HG03060 (cell line): ENCODE results near the gene DNAJC5.
"Not testable (repeated sequence)": the region's sequence is repeated elsewhere in the genome, so short reads cannot be mapped to it uniquely, and the experiment has no call there.

ENCODE experiments used
- ATAC-seq: cut with Tn5 transposase; IDR thresholded peaks from one replicate; pipeline ENCODE4 v1.9.1; 2021; ENCODE audit warnings: low read depth, moderate number of reproducible peaks; ENCODE audit not compliant: unreplicated experiment

Gene DNAJC5

GRCh38 chr20:63894358-63895201, at the start of gene DNAJC5:
Gene DNAJC5 (plus strand): TSS chr20:63895126. CDS start chr20:63928346, 33,220 bp downstream.
- ATAC-seq: peak; percentile 41

DNA sequence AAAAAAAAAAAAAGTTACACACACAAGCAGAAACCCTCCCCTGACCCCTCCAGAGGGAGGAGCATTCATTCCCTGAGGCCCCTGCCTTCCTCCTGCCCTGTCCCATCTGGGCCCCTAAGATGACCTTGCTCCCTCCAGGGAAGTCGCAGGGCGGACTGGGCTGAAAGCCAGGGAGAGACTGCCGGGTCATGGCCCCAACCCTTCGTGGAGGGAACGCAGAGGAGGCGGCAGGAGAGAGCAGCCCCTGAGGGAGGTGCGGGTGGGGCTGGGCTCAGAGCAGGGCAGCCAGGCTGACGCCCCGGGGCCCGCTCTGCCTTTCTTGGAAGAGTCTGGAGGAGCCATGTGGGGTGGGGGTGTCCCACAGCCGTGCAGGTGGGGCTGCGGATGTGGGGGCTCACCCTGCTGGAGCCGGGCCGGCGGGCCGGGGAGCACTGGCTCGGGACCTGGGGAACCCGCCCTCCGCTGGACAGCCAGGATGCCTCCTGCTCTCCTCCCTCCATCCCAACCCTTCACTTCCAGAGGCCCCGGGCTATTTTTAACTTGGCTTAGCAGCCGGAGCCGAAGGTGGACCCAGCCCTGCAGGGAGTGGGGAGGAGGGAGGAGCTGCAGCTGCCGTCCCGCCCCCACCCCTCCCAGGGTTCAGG, 48.7 kb upstream of the DNAJC5 start:
- no peak for ATAC-seq

DNA sequence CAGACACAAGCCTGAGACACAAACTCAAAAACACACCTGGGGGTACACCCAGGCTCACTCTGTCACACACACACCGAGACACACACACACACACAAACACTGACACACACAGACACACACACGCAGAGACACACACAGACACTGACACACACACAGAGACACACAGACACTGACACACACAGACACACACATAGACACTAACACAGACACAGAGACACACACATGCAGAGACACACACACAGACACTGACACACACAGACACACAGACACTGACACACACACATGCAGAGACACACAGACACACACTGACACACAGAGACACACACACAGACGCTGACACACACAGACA, 48.1 kb upstream of the DNAJC5 start:
- no peak for ATAC-seq

DNA sequence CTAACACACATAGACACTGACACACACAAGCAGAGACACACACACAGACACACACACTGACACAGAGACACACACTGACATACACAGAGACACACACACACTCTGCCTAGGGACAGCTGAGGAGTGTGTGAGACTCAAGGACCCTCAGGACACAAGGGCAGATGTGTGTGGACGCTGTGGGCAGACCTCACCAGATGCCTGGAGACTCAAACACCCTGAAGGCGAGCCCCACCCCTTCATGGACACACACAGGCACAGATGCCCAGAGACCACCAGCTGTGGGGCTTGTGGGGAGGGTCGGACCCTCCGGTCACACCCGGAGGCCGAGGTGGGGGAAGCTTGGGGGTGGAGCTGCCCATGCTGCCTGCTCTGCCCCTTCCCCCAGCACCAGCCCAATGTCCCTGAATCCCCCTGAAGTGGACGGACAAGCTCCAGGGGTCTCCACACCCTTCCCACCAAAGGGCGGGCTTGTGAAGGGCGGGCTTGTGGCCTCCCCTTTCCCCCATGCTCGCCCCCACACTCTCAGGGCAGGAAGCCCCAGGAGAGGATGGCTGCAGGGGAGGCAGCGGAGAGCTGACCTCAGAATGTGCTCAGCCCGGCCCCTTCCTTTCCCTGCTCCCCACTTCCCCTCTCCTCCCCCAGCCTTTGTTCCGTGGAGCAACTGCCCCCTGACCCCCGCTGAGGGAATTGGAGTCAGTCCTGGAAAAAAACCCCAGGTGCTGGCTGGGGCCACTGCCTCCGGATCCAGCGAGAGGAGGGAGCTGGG, 47.5 kb upstream of the DNAJC5 start:
- no peak for ATAC-seq

DNA sequence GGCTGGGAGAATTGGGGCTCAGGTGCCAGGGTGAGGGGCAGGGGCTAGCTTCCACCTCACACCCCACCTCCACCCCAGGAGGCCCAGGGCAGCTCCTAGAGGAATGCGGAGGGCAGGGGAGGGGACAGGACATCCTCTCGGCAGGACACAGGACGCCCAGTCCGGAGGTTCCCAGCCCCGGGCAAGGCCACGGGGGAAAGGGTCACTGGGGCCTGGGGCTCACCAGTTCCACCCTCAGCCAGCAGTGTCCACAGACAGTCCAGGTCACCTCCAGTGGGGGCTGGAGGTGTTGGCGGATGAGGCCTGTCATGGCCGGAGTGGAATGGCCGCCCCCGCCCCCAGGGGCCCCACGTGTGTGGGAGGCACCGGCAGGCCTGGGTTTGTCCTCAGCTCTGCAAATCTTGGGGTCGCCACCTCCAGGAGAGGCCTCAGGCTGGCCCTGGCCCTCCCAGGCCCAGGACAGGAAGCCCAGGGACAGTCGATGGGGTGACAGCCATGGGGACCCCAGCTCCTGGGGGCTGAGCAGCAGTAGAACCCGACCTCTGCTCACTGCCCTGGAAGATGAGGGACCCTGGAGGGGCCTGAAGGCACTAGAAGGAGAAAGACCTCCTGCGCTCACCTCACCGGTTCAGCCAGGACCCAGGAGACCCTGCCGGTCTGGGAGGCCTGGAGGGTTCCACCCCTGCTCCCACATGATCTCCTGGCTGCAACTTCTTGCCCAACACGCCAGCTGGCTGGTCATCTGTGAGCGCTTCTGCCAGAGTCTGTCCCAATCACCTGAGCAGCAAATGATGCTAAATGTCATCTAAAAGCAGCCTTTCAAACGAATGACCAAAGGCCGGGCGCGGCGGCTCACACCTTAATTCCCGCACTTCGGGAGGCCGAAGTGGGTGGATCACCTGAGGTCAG, 46.7 kb upstream of the DNAJC5 start:
- ATAC-seq: no peak

DNA sequence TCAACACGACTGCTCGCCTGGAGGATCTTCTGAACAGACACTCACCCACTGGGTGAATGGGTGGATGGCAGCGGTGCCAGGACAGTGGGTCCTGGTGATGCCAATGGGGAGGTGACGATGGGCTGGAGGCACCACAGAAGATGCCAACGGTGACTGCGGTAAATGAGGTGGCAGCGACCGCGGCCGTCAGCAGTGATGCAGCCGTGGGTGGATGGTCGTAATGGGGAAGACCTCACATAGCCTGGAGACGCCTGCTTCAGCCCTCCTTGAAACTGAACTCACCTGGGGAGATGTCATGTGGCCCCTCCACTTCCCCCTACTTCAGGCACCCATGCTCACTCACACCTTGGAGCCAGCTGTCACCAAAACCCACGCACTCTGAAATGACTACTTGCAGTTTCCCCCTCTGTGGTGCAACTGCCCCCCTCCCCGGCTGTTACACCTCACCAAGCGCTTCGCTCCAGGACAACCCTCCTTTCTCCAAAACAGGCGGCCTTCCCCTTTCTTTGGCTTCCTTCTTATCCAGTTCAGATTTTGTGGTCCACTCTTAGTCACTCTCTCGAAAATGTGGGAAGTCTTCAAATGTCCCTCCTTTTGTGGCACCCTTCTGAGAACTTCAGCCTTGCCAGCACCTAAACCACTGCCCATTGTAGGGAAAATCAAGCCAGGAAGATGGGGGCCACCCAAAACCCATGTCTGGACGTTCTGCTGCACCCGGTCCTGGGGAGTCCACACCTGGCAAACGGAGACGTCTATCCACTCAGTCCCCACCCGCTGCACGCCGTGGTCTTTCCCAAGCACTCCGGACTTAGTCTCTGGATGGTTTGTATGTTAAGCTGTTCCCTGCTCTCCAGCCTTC, 44.0 kb upstream of the DNAJC5 start:
- peak; percentile 72 for ATAC-seq

GRCh38 chr20:63851548-63851943, 43.4 kb upstream of the DNAJC5 start:
- not testable (repeated sequence) for ATAC-seq

DNA sequence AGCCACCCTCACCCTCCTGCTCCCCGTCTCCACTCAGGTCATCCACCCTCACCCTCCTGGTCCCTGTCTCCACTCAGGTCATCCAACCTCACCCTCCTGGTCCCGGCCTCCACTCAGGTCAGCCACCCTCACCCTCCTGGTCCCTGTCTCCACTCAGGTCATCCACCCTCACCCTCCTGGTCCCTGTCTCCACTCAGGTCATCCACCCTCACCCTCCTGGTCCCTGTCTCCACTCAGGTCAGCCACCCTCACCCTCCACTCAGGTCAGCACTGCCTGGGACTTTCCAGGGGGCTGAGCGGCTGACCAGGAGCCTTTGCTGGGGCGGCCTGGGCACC, 41.2 kb upstream of the DNAJC5 start:
- ATAC-seq: not testable (repeated sequence)

DNA sequence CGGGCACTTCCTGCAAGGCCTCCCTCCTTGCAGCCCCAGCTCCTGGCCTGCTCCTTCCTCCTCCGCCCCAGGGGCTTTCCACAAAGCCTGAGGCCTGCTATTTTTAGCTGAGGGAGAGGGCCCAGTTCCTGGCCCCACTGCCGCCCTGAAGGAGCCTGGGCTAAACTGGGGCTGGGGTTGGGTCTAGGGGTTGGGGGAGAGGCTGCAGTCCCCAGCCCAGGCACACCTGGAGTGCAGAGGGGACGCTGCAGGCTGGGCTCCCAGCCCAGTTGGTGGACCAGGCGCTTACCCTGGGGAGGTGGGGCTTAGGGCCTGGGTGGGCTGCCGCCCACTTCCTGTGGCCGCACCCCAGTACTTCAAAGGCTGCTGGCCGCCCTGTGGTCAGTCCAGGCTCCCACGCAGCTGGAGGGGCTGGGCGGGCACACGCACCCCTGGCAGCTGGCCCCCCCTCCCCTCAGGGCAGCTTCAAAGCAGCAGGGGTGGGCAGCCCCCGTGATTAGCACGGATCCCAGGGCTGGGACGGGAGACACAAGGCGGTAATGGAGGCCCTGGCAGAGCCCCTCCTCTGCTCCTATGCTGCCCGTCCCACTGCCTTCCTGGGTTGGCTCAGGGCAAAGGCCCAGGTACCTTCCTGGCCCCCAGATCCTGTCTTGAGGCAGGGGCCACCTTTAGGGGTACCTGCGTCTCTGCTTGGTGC, 40.7 kb upstream of the DNAJC5 start:
- no peak for ATAC-seq

DNA sequence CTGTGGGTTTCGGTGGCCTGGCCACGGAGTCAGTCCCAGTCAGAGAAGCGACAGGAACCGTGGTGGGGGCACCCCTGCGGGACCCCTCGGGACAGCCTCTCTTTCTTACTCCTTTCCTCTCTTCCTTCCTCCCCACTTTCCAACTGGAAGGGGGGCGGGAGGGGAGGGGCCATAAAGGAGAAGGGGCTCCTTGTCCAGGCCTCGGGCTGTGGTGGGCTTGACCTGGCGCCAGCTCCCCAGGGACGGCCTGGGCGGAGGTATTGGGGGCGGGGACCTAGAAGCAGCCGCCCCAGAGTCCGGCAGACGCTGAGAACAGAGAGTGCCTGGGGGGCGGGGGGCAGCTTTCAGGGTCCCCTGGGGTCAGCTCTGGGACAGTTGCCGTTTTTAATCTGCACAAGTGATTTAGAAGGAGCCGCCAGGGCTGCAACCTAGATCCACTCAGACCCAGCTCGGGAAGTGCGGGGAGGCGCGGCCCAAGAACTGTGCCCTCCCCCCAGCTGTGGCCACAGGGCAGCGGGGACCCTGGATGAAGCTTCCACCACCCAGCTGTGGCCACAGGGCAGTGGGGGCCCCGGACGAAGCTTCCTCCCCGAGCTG, 40.1 kb upstream of the DNAJC5 start:
- no peak for ATAC-seq

DNA sequence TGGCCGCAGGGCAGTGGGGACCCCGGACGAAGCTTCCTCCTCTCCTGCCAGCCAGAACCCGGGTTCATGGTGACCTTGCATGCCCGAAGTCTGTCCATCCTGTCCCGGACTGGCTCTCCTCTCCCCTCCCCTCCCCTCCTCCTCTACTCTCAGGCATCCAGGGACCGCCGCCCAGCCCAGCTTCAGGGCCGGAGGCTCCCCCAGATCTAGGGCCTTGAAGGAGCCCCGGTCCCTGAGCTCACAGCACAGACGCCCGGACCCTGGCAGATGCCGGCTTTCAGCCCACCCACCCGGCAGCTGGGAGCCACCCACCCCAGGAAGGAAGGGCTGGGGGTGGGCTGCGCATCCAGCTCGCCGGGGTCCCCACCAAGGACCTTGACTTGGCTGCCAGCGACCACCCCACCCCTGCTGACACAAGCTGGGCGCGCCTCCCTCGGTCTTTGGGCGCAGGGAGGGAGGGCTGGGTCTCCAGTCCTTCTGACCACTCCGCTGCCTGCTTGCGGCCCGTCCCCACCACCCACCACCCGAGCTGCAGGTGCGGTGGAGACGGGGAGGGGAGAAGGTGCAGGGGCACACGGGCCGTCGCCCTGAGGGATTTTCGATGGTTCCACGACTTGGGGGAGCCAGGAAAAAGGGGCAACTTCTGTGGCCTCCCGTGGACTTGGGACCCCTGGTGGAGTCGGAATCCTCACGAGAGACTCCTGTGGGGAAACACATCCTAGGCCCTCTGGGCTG, 39.4 kb upstream of the DNAJC5 start:
- no peak for ATAC-seq

DNA sequence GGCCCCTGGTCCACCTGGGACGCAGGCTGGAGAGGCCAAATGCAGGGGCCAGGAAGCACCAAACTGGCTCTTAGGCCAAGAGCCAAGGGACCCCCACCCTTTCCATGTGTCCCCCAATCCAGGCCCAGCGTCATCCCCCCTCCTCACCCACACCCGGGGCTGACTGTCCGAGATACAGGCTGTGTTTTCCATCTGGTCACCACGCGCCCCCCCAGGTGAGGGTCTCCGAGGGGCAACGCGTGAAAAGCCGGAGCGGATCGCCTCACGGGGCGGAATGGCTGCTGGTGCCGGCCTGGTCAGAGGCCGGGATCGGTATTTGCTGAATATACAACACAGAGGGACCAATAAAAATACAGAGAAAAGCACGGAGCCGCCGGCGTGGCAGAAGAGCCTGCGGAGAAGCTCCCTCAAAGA, 38.8 kb upstream of the DNAJC5 start:
- ATAC-seq: no peak

DNA sequence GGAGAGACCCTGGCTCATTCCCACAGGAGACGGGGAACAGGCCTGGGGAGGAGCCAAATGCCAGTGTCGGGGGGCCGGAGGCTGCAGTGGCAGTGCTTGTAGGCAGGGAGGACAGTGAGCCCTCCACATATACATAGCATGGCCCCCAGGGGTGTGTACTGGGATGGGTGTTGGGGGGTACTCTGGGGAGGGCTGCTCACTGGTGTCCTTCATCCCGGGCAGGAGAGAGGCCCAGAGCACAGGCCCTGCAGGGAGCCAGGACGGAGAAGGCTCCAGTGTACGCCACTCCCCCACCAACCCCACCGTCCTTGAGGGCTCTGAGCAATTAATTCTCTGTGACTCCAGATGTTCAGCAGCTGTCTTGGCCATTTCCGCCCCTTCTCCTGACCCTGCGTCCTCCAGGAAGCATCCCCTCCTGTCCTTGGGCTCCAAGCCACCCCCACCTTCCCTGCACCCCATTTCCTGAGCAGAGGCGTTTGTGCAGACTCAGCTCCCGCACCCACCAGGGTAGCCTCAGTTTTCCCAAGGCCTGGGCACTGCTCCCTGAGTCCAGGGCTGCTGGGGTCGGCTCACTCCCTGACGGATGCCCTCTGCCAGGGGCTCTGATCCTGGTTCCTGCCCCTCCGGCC, 37.0 kb upstream of the DNAJC5 start:
- ATAC-seq: no peak

- ATAC-seq: no peak
These were observed 36.3 kb upstream of the DNAJC5 start for GRCh38 chr20:63858393-63859165.

DNA sequence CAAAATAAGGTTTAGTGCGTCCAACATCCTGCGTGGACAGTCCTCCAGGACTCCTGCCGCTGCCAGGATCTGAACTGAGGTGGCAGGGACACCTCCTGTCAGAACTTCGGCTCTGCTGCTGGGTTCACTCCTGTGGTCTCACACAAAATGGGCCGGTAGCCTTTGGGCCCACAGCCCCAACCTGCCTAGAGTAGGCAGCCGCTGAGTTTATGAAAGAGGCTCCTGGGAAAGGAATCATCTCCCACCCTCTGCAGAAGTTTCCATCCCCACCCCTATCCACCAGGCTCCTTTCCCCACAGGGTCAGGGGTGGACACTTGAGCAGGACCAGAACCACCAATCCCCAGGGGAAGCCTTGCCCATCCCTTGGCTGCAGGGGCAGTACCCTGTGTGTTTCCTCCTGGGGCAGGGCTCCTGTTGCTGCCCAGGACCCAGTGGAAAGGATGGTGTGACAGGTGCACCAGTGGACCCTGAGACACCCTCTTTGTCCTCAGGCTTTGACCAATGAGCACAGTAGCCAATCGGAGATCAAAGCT, 35.7 kb upstream of the DNAJC5 start:
- no peak for ATAC-seq

DNA sequence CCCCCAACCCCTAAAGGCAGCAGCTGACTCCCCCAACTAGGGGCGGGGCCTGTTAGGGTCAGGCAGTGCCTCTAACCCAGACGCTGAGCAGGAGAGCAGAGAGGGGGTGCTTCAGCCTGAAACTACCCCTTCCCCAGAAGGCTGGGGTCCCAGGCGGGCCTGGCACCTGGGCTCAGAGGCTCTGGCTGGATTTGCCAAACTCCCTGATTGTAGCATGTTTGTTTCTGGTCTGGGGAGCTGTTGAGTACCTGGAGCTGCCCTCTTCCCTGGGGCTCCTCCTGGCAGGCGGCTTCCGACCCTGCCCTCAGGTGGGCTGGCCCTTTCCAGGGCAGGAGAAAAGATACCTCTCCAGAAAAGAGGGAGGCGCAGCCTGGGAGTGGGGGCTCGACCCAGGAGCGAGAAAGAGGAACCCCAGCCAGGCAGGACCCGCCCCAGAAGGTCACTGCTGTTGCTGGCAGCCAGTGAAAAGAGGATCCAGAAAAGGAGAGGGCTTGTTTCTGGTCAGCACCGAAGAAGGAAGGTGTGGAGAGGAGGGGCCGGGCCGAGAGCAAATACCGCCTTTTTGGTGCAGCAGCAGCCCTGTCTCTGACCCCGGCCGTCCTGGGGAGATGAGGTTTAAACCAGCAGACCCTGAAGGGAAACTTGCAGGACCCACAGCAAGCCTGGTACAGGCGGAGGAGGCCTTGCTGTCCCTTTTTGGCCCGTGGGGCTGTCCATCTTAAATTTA, 34.4 kb upstream of the DNAJC5 start:
- ATAC-seq: no peak
